Stimulated activated CD4-positive, alpha-beta T cell treated with anti-CD3 and anti-CD28 coated beads, Interleukin-1b, Interleukin-23, amount 100 ng/mL, for 4 hours (primary cell): ENCODE data around the gene TXNRD2.

ENCODE experiments used
- DNase-seq, 2 donors: peaks; one replicate each; pipeline ENCODE4 v3.0.0-alpha.2; 2020; ENCODE audit warnings: low read depth in 2 of 2

Gene TXNRD2

GRCh38 chr22:19904935-19905334 is 36.7 kb downstream of the TXNRD2 start:
- DNase-seq, result no peak

DNA sequence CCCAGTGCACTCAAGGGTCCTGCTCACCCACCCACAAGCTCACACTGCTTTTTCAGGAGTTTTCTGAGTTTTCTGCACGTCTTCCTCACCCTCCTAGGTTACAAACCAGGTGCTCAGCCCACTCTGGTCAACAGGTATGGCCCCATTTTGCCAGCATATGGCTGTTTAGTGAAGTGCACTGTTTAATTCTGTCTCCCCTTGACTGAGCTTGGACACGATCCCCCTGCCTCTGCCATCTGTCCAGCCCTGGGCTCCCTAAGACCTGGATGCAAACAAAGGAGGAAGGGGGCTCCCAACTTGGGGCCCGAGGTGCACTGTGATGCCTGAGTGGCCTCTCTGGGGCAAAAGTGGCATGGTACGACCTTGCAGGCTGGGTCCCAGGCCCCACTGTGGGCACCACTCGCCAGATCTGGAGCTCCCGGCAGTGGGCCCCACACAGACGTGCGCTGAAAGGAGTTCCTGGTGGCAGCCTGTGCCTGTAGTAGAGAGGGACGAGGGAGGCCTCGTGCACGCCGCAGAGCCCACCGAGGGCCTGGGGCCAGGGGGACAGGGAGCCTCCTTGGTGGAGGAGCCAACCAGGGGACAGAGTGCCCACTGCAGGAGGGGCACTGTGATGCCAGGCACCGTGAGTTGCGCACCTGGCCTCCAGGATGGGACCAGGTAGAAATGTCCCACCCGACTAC is 37.3 kb downstream of the TXNRD2 start:
- DNase-seq, result no peak

DNA sequence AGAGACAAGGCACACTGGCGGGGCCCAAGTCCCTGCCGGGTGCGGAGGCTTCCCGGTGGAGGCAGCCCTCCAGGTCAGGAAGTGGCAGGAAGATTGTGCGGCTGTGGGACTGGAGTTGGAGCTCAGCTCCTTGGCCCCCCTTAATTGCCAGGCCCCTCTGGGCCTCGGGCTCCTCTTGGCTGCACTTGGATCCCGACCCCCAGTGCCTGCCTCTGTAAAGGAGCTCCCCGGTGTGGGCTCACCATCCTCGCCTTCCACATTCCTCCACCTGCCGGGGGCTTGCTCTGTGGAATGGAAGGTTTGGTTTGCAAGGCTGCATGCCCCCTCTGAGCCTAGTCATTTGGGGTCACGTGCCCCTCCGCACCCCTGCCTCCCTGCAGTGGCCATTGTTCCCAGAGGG is 38.1 kb downstream of the TXNRD2 start:
- no peak for DNase-seq

- DNase-seq, result no peak
These were observed 38.6 kb downstream of the TXNRD2 start for GRCh38 chr22:19903031-19903430.

DNA sequence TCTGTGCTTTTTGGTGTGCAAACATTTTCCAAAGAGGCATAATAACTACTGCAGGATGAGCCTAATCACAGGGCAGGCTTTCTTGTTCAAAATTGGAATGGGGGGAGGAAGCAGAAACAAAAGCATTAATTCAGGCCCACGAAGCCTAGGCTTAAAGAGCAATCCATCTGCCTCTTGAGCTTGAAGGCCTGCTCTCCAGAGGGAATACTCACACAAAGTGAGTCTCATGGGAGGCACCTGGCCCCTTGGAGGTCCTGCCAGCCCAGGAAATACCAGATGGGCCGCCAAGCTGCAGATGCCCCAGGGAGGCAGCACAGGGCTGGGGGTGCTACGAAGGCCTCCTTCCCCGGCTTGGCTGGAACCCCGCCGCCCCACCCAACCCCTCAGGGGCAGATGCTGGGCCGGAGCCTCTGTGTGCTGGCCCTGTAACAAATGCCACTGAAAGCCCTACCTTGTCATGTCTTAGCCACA is 39.3 kb downstream of the TXNRD2 start:
- DNase-seq, result no peak

DNA sequence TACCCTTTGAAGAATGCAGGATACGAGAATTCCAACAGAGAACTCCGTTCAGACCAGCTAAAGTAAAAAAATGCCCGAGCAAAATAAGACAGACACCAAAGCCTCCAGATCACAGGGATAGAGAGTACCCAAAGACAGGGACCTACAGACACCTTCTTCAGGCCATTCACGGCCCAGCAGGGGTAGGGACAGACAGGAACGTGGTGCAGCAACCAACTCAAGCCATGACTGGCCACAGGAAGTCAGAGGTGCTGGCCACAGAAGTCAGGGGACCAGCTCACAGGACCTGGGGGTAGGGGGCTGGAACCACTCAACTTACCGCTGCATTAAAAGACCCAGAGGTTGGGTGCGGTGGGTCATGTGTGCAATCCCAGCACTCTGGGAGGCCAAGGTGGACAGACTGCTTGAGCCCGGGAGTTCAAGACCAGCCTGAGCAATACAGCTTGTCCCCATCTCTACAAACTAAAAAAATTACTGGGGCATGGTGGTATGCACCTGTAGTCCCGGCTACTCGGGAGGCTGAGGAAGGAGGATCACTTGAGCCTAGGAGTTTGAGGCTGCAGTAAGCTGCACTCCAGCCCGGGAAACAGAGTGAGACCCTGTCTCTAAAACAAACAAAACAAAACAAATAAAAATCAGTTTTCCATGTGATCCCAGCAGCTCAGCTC is 39.9 kb downstream of the TXNRD2 start:
- no peak for DNase-seq

- no peak for DNase-seq
These were observed 40.7 kb downstream of the TXNRD2 start for GRCh38 chr22:19900707-19901436.

DNA sequence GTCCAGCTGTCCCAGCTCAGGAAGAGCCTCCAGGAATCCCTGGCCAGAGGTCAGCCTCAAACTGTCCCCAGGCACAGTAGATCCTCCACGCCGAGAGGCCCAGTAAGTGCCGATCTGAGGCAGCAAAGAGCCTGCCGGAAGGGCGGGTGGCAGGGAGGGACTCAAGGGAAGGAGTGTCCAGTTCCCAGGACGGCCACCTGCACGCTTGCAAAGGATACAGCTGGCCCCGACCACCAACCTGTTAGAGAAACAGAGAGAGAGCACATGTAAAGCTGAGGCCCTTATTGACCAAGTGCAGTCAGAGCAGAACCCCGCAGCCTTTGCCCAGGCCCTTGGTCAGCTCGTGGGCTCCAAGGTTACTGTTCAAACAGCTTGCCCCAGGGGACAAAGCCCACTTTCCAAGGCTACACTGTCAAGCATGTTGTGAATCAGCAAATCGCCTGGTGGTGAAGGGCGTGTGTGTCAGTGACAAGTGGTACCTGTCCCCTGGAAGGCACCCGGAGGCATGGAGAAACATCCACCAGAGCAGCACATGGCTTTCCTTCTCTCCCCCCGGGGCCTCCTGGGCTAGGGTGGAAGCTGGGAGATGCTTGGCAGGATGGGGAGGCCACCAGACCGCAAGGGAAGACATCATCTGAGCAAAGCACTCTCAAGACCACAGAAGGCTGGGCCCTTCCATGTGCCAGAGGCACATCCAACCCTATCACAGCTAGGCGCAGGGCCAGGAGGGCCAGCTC is 42.6 kb downstream of the TXNRD2 start:
- no peak for DNase-seq

GRCh38 chr22:19898145-19898544 is 43.5 kb downstream of the TXNRD2 start:
- no peak for DNase-seq

DNA sequence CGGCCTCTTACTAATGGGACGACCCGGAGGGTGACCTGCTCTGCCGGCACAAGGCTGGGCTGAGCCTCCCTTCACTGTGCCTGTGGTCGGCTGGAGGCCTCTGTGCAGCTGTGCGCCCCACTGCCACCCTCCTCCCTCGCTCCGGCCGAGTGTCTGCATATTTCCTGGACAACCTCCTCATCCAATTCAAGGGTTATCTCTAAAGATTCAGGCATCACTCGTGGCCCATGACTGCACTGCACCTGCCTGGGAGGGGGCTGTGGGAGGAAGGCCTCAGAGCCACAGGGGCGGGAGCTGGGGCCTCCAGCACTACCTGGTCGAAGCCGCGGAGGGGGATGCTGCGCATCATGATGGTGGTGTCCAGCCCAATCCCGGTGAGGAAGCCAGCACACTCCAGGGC is 43.9 kb downstream of the TXNRD2 start:
- no peak for DNase-seq

DNA sequence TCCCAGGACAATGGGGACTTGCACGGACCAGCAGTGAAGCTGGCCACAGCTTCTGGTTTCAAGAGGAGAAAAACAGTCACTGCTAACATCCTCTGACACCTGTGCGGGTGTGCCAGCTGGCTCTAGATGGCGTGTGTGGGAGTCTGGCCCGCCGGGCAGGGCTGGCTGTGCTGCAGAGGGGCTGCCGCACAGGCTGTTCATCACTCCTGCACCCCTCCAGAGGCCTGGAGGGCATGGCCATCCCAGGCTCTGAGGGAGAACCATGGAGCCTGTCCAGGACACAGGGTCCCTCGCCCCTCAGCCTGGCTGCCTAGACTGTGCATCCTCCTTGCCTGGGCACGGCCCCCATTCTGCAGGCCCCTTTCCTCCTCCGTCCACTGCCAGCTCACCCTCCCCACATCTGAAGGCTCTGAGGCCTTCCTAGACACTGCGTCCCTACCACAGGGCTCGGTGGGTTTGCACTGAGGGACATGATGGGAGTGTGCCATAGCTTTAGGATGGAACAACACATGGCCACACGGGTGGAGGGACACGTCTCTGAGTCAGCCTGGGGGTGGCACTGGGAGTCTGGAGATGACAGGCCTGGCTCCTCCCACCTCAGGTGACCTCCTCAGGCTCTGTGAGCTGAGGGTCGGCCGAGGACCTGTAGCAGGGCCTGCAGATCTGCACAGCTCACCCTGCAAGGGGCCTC is 44.8 kb downstream of the TXNRD2 start:
- no peak for DNase-seq

GRCh38 chr22:19895160-19895849 is 46.3 kb downstream of the TXNRD2 start:
- no peak for DNase-seq

GRCh38 chr22:19893363-19893762 is 48.3 kb downstream of the TXNRD2 start:
- no peak for DNase-seq

DNA sequence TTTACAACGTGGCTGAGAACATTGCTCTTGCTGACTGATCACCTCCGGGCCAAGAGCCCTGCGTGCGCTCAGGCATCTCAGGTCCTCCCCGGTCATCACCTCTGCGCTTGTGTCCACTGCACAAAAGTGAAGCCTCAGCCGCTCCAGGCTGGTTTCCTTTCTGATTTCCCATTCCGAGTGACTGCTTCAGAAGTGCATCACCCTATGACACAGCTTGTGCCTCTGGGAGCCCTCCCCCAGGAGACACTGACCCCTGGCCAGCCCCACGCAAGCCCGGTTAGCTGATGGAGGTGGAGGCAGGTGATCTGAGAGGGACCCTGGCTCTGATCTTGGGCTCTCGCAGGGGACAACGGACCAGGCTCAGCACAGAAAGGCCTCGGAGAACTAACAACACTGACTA is 48.7 kb downstream of the TXNRD2 start:
- no peak for DNase-seq

DNA sequence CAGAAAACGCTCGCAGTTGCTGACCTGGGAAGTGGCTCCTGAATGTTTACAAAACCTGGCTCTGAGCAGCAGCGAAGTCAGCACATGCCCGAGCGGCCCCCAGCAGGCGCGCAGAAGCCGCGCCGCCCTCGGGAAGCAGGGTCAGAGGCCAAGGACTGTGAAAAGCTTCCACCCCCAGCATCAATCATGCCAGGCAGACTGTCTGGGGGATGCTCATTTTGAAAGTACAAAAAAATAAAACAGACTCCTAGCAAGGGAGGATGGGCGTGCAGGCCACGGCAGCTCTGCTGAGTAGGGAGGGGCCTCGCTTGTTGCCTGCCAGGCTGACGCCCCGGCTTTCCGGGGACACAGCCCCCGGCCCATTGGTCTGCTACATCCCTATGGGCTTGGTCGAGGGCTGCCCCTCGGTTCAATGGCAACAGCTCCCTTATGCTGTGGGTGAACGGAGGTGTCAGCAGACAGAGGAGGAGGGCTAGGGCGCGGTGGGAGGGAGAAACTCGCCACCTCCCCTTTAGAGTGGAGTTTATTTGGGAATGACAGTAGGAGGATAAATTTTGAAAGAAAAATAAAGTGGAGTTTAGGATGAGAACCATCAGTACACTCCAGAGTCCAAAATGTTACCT is 49.2 kb downstream of the TXNRD2 start:
- peak; percentile 34 to 51 for DNase-seq

DNA sequence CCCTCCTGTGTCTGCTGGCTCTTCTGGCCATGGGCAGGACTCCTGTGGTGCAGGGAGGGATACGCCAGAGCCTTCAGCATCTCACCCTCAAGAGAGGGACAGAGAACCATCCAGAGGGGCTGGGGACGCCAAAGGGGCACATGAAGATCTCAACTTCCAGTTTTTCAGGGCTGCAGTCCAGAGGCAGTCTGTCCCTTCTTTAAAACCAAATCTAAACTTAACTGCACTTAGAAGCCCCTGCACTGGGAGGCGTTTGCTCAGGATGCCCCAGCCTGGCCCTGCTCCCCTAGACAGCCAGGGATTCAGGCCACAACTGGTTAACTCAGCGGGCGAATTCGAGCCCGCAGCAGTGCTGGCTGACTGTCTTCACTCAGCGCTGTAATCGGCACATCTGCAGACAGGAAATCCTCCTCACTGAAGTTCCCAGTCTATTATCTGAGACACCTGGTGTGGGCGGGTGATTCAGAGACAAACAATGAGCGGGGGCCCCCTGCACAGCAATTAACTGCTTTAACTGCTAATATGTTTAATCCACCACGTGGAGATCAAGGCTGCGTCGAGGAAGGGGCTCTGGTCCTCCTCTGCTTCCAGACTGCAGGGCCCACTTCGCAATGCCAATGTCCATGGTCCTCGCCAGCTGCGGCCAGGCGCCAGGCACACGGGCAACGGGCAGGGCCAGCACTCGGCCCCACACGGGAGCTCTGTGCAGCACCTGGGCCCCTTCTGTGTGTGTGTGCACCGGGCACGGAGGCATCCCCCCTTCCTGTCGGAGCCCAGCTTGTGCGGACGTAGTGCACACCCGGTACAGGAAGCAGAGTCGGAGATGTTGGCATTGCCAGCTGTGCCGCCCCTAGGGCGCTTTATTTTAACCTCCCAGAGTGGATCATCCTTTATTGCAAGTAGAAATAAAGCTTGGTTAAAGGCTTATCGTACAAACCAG is 50.0 kb downstream of the TXNRD2 start:
- DNase-seq, result peak; percentile 71 to 81

- DNase-seq, result no peak
These were observed 50.9 kb downstream of the TXNRD2 start for GRCh38 chr22:19890502-19891316.

- DNase-seq, result peak in 1 of 2 donors; percentile 35
These were observed 51.7 kb downstream of the TXNRD2 start for GRCh38 chr22:19889951-19890350.
